IPS-NIHi11 (cell line): ENCODE measurements around the gene OASL.
A peak's percentile ranks its signal among the peaks of the same experiment; 100 is the strongest.

Experiments used
- DNase-seq: peaks from one replicate; pipeline ENCODE4 v3.0.0; 2012; ENCODE audit warnings: mixed read lengths, low spot score

Gene OASL

DNA sequence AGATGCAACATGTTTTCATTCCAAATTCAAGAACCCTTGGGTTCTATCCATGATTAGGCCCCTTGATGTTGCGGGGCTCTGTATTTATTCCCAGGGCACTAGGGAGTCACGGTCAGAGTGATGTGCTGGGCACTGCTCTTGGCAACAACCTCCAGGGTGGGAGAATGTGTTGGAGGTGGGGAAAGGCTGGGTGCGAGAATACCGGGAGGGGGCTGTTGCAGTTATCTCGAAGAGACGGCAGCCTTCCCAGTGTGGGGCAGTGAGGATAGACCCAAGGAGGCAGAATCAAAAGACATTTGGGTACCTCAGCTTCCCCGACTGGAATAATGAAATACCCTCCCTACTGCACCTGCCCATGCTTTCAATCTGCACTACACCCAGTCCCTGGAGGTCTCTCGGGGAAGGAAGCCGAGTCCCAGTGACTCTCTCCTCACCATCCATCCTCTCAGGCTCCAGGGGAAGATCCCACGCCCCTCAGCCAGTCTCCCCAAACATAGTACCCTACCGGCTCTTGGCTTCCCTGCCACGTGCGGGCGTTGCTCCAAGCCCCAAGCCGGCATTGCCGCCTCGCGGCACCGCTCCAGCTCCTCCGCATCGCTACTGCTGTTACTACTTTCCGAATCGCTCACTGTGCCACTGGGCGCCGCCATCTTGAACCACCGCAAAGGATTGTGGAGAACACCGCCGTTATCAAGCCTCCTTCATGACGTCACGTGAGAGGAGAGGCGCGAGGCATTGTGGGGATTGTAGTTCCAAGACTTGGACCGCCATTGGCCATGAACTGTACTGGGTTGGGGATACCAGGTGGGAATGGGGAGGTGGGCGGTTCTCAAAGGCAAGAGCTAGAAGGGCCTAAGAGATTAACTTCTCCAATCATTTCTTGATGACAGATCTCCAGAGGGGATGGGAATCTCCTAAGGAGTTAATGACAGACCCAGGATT lies 22.9 kb downstream of the OASL start, which contains the start of gene C12orf43:
C12orf43 (minus strand) TSS at position 663 of the 942 bp plus-strand sequence; CDS start at position 650, 13 bp downstream.
- peak; percentile 95 for DNase-seq

DNA sequence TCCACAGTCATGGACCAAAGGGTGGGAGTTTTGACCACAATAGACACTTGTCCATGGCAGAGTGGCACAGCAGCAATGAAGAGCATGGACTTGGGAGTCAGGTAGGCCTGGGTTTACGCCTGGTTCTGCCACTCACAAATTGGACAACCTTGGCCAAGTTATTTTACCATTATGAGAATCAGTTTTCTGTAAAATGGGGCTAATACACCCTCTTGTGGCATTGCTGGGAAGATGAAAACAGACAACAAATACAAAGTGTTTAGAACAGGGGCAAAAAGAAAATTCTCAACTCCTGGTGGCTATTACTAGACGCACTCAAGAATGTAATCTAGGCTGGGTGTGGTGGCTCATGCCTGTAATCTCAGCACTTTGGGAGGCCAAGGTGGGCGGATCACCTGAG lies 25.3 kb downstream of the OASL start:
- DNase-seq: no peak

DNA sequence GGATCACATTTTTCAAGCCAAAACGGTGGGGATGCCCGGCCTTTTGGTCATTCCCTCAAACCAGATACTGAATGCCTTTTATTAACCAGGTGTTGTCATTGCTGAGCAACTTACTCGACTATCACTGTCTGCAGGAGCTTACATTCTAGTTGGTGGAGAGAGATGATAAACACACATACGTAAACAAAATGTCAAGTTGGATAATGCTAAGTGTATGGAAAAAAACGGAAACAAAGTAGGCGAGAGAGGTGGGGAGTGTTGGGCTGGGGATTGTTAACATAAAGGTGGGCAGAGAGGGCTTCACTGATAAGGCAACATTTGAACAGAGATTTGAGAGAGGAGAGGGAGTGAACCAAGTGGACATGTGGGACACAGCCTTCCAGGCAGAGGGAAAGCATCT lies 27.2 kb downstream of the OASL start:
- DNase-seq: no peak

- no peak for DNase-seq
Observed at GRCh38 chr12:121010860-121011259, 28.2 kb downstream of the OASL start.

DNA sequence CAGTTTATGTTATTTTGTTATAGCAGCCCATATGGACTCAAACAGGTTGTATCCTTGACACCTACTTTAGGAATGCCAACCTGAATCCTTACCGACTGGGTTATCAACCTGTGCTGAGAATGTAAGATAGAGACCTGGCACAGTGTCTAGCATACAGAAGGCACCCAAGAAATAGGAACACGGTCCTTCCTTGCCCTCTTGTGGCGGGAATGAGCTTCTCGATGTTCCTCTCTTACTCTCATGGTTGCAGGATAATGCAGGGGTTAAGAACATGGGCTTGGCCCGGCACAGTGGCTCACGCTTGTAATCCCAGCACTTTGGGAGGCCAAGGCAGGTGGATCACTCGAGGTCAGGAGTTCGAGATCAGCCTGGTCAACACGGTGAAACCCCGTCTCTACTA lies 29.3 kb downstream of the OASL start:
- DNase-seq: peak; percentile 62

DNA sequence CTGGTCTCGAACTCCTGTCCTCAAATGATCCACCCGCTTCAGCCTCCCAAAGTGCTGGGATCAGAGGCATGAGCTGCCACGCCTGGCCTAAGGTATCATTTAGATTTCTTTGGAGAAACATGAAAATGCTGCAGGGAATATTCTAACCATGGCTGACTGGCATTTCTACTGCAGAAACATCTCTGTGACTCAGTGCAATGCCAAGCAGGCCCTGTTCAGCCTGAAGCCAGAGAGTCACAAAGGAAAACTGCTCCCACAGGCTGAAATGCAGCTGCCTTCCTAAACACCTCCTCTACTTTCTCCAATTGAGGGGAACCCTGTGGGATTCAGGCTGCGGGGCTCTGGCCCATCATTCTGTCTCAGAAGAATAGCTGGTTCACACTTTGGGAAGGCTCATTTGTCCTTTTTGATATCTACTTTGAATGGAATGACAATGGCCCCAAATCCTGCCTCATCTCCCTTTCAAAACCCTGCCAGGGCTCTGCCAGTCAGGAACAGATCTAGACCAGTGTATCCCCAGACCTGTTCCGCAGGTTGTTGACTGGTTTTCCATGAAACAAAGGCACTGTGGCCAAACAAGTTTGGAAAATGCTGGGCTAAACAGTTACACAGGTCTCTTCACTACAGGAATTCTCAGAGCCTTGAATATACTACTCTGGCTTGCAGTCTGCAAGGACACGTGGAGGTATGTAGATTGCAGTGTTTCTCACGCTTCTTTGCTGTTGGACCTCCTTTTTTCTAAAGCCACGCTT lies 30.5 kb downstream of the OASL start:
- DNase-seq: no peak

GRCh38 chr12:121005346-121005815 lies 33.7 kb downstream of the OASL start:
- peak; percentile 69 for DNase-seq

DNA sequence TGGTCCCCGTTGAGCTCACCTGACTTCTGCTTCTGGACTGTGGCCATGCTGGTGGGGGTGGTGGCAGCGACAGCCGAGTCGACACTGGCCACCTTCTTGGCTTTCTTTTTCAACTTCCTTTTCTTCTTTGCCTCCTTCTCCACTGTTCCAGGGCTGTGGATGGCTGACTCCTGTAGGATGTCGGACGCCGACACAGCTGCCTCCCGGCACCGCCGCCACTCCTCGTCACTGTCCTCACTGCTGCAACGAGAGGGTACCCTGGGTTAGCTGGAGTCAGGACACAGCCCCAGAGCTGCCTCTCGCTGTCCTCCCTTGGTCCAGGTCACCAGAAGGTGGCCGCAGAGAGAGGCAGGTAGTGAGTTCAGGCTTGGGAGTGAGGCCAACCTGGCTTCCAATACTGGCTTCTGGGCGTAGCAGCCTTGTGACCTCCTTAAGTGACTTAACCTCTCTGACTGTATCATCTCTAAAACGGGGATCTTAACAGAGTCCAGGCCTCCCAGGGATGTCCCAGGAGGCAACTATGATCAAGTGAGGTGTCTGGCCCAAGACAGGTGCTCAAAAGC lies 34.7 kb downstream of the OASL start:
- no peak for DNase-seq

DNA sequence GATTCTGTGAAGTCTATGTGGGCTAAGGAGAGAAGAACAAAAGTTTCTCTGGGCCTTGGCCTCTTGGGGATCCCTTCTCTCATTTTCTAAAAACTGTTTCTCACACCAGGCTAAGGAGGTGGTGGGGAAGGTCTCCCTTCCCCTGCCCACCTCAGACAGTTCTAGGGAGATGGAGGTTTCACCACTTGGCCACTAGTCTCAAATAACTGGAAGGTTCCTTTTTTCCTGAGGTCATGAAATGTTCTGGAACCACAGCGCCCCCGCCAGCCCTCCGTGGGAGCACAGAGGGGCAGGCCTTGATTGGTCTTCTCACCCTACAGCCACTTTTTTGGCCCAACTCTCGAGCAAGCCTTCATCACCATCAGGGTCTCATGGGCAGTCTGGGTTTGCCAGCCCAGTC lies 35.4 kb downstream of the OASL start:
- no peak for DNase-seq

- DNase-seq: no peak
Observed at GRCh38 chr12:121001841-121002483, 37.1 kb downstream of the OASL start.

DNA sequence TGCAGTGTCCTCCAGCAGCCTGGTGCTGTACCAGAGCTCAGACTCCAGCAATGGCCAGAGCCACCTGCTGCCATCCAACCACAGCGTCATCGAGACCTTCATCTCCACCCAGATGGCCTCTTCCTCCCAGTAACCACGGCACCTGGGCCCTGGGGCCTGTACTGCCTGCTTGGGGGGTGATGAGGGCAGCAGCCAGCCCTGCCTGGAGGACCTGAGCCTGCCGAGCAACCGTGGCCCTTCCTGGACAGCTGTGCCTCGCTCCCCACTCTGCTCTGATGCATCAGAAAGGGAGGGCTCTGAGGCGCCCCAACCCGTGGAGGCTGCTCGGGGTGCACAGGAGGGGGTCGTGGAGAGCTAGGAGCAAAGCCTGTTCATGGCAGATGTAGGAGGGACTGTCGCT lies 38.0 kb downstream of the OASL start:
- no peak for DNase-seq

DNA sequence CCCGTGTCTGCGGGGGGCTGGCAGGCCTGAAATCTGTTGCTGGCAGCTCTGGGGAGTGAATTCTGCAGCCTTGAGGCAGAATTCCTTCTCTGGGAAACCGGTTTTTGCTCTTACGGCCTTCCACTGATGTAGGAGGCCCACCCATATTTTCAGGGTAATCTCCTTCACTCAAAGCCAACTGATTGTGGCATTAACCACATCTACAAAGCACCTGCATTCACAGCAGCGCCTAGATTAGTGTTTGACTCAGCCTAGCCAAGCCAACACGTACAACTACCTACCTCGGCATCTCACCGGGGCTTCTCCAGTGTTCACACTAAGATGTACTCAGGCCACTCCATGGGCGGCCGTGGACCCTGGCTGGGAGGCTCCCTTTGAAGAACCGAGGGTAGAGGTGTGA lies 38.5 kb downstream of the OASL start:
- no peak for DNase-seq

GRCh38 chr12:120999191-121000120 lies 39.6 kb downstream of the OASL start:
- peak; percentile 91 for DNase-seq

DNA sequence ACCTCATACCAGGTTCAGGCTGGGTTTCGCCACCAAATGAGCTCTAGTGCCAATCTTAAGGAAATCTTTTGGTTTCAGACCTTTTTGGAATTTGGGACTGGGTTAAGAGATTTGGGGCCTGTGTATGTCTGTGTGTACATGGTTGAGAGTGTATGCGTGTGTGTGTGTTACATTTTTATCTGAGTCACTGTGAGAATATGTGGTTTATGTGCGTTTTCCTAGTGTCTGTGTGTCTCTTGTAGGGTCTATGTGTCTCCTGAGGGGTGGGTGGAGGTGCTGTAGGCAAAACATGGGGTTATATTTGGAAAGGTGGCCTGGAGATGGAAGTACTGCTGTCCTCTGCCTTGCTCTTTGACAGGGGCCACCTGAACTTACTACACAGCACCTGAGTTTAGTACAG lies 40.6 kb downstream of the OASL start:
- DNase-seq: no peak

- no peak for DNase-seq
Observed at GRCh38 chr12:120997448-120997847, 41.6 kb downstream of the OASL start.

- DNase-seq: no peak
Observed at GRCh38 chr12:120996133-120996746, 42.8 kb downstream of the OASL start.

- DNase-seq: no peak
Observed at GRCh38 chr12:120994589-120995337, 44.3 kb downstream of the OASL start.

- no peak for DNase-seq
Observed at GRCh38 chr12:120994059-120994458, 45.0 kb downstream of the OASL start.

DNA sequence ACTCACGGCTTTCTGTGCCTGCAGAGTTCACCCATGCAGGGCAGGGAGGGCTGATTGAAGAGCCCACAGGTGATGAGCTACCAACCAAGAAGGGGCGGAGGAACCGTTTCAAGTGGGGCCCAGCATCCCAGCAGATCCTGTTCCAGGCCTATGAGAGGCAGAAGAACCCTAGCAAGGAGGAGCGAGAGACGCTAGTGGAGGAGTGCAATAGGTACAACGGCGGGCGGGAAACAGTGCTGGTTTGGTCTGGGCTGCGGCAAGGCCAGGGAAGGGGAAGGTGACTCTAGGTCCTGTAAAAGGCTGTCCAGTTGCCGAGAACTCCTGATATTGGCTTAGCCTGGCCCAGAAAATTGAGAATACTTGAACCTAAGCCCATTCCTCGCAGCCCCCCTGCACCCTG lies 45.5 kb downstream of the OASL start:
- no peak for DNase-seq

GRCh38 chr12:120992989-120993388 lies 46.1 kb downstream of the OASL start:
- no peak for DNase-seq
